ENCODE measurements around the gene IL4R. TPM values are rescaled to one million over a fixed set of nuclear protein-coding genes. Genes with fewer than 3 reads are reported as not detected.
"Not testable (repeated sequence)": the region's sequence is repeated elsewhere in the genome, so short reads cannot be mapped to it uniquely, and the experiment has no call there.

Gene IL4R
- total RNA-seq, 1 donor from 2014 or later: 135 TPM

DNA sequence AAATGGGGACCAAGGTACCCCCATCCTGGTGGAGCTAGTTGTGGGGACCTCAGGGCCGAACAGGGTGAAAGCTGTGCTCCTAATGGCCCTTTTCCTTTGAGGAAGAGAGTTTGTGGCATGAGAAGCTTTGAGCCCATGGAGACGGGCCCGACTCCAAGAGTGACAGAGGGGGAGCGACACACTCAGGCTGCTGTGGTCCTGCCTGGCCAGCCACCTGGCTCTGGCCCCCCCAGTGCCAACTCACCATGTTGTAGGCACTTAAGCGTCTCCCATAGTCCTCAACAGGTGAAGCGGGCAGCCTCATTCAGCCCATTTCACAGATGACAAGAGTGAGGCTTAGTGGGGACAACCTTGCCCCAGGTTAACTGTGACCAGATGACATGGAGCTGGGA lies 89.8 kb downstream of the IL4R start:
- no peak for DNase-seq (ENCODE audit: low spot score)

DNA sequence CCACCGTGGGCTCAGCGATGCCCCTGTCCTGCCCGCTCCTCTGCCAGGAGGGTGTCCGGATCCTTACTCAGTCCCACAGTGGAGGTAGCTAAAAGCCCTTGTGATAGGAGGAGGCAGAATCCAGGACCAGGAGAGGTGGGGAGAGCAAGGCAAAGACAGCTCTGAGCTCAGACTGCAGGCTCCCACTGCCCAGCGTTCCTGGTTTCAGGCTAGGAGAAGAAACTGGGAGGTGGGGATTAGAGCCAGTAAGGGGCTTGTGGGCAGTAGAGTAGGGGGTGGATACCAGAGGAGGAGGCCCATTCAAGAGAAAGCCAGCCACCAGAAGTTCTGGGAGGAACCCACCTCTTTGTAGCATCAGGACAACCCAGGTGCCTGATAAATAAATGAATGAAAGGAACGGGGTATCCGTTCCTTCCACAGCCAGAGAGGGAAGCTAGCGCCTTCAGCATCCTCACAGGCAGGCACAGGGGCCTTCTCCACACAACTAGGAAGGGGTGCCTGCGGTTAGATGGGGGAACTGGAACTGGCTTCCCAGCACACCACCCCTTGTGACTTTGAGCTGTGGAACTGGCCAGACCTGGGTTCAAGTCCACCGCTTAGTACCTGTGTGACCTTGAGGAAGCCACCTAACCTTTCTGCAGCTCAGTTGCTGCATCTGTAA lies 90.5 kb downstream of the IL4R start:
- no peak for DNase-seq (ENCODE audit: low spot score)

DNA sequence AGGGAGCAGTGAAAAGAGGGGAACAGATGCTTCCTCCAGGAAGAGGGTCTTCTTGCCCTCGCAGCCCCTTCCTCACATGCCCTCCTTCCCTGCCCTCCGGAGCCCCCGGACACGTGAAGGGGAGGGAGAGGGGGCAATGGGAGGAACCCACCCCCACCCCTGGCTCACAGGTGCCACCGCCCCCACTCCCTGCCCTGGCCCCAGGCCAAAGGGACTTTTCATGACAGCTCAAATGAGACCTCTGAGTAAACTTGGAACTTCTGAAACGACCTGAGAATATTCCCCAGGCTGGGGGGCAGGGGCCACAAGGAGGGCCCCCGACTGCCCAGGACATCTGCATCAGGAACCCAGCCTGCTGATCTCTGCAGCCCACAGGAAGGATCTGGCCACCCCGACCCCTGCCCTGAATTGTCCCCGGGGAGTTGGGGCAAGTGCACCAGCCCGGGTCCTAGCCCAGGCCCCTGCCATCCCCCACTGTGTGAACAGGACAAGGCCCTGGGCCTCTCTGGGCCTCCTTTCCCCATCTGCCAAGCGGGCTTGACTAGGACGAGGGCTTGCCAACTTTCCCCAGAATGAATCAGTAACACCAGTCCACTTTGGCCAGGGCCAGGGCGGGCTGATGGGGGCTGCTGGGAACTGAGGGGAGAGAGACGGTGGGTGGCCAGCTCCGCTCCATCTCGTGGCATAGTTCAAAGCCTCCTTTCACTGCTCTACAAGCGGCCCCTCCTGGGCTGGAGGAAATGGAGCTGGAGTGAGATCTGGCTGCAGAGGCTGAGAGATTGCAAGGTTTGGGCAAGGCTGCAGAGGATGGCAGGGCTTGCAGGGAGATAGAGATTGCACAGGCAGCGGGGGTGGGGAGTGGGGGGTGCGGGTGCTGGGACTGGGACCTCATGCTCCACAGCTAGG lies 92.0 kb downstream of the IL4R start:
- DNase-seq (ENCODE audit: low spot score): no peak

DNA sequence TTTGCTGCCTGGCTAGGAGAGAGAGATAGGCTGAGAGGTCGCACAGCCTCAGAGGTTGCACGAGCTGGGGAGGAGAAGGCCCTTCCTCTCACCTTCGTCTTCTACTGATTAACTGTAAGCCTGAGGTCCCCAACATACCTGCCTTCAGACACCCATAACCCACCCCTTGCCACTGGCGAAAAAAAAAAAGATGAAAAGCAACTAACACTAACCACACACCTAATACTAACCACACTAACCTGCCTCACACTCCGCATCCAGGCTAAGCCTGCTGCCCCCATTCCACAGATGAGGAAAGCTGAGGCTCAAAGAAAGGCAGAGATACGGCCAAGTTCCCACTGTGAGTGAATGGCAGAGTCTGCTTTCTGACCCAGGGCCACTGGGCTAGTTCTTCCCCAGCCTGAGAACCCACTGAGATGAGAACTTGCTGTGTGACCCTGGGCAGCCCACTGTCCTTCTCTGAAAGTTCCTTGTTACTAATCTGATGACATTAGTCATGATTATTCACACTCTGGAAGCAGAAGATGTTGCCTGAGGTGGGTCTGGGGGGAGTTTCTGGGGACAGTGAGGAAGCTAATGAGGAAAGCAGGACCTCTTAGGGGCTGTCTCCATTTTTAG lies 92.8 kb downstream of the IL4R start:
- no peak for DNase-seq (ENCODE audit: low spot score)

DNA sequence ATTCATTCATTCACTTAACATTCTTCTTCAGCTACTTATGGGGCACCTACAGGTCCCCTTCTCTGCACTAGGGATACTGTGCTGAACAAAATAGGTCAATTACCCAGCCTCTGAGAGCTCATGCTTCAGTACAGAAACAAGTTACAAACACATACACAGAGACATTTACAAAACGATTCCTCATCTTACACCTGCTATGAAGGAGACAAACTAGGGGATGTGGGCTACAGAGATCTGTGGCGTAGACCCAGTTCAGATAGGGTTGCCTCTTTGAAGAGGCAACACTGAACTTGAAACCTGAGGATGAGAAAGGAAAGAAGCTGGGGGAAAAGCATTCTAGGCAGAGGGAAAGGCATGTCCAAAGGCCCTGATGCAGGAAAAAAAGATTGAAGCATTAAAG lies 93.4 kb downstream of the IL4R start:
- no peak for DNase-seq (ENCODE audit: low spot score)

DNA sequence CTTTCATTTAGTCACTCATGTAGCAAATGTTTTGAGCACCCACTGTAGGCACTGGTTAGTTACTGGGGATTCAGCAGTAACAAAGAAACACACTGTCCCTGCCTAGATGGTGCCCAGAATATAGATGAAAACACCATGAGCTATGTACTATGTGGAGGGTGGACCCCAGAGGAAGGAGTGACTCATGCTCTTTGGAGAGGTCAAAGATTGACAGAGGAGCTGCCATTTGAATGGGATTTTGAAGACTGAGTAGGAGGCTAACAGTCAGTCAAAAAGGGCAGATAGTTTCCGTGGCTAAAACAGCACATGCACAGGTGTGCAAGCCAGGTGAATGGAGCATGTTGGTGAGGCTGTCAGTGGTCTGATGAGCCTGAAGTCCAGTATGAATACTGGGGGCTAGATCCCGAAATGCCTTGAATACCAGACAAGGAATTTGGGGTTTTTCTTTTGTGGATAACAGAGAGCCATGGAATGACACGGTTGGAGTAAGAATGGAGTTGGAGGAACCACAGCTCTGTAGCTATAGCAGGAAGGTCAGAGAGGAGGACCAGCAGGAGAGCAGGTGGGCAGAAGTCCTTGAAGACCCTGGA lies 94.3 kb downstream of the IL4R start:
- no peak for DNase-seq (ENCODE audit: low spot score)

DNA sequence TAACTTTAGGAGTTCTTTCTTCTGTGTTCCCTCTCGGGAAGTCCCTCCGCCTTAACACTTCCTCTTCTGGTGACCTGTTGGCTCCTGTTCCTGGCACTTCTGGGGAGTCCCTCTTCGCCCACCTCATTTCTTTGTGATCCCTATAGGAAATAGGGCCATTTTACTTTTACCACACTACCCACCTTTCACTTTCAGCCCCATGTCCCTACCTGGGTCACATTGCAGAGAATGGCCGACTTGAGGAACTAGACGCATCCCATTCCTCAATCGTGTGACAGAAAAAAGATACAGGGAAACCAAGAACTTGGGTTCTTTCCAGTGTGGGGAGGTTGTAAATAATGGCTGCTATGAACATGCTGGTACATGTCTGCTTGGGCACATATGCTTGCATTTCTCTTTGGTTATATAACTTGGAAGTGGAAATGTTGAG lies 94.8 kb downstream of the IL4R start:
- DNase-seq (ENCODE audit: low spot score): no peak

DNA sequence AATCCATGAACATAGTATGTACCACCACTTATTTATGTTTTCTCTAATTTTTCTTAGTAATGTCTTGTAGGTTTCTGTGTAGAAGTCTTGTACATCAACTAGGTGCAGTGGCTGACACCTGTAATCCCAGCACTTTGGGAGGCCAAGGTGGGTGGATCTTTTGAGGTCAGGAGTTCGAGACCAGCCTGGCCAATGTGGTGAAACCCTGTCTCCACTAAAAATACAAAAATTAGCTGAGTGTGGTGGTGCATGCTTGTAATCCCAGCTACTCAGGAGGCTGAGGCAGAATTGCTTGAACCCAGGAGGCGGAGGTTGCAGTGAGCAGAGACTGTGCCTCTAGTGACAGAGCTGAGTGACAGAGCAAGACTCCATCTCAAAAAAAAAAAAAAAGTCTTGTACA lies 96.2 kb downstream of the IL4R start:
- not testable (repeated sequence) for DNase-seq (ENCODE audit: low spot score)

DNA sequence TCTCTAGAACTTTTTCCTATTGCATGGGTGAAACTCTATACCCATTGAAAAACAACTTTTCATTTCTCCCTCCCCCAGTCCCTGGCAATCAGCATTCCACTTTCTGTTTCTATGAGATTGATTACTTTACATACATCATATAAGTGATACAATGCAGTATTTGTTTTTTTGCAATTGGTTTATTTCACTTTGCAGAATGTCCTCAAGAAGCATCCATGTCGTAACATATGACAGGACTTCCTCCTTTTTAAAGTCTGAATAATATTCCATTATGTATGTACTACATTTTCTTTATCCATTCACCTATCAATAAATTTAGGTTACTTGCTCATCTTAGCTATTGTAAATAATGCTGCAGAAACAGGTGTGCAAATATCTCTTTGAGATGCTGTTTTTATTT lies 97.0 kb downstream of the IL4R start:
- DNase-seq (ENCODE audit: low spot score): no peak

DNA sequence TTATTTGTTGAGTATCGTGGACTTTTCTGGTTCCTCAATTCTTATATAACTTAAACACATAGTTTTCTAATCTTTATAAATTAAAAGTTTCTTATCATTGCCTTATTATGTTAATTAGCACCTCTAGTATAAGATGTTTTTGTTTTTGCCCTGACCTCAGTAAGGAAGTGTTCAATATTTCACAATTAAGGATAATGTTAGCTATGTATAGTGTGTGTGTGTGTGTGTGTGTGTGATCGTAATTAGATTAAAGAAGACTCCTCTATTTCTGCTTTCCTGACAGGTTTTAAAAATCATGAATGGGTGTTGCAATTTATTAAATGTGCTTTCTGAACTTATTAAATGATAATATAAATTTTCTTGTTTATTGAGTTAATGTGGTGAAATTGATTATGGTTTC lies 100.2 kb downstream of the IL4R start:
- DNase-seq (ENCODE audit: low spot score): no peak

Other genes with a start within 250 kb of the IL4R start
- gene C16orf82, start 247.0 kb upstream of the IL4R start, total RNA-seq: not detected
- 13.9 TPM for gene KDM8, start 110.4 kb upstream of the IL4R start, total RNA-seq
- gene NSMCE1, start 45.2 kb upstream of the IL4R start, total RNA-seq: 66.1 TPM
- 0.60 TPM for gene IL21R, start 88.2 kb downstream of the IL4R start, total RNA-seq
- gene GTF3C1, start 235.9 kb downstream of the IL4R start, total RNA-seq: 72.5 TPM
- 46.0 TPM for gene KATNIP, start 236.2 kb downstream of the IL4R start, total RNA-seq

All from ureter (tissue), 1 donor.